ENCODE measurements around the gene ATF2. TPM values are rescaled to one million over a fixed set of nuclear protein-coding genes. Genes with fewer than 3 reads are reported as not detected.

Gene ATF2
- total and polyA plus RNA-seq, 2 of the 8 experiments (the other 6 are each of a cell fraction or from before 2014, with no cell fraction given), result 31.2 to 46.5 TPM

DNA sequence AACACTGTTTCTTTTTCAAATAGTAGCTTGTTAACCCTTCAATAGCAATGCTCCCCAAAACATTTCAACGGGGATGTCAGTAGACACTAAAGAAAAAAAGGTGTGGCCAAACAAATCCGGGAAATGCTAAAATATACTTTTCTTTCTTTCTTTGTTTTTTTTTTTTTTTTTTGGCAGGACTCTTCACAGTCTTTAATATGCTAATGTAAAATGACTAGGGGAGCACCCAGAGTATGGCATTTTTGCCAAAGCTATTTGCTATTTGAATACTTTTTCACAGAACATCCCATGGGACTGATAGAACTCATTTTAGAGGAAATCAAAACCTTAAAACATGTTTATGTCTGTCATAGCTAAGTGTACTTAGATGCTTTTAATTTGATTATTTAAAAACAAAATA is 32.1 kb downstream of the ATF2 start:
- H3K23me2 ChIP-seq (ENCODE audit: low read depth, low read length), result no peaks in the 10 kb centered on the region
- FAIRE-seq (no peak), DNase-seq (ENCODE audit: low read depth in 1 of 2, low spot score in 2 of 2) (no peak)
- no peak overlapping the region for H3K4me2 ChIP-seq (ENCODE audit: insufficient read depth in 1 of 2, low read depth in 2 of 2, low read length in 2 of 2)
- H2AK5ac ChIP-seq (ENCODE audit: low read depth, low read length), result no peak overlapping the region
- H3K79me1 ChIP-seq (ENCODE audit: low read depth, low read length), result no peaks in the 10 kb centered on the region
- peaks cover 0 to 46% of the 10 kb centered on the region in 2 experiments; a peak in 2 of 4 replicates for H3K79me2 ChIP-seq (ENCODE audit: control insufficient read depth in 1 of 2, insufficient read depth in 2 of 2, low read length in 2 of 2)
- no peak overlapping the region for H3K27ac ChIP-seq (ENCODE audit: low read depth, low read length)
- ChIA-PET CTCF (ENCODE audit: partially characterized antibody) (interaction anchor here (0.6 to 1.7 kb wide), 9 partner anchors 14 to 962 kb away, joined by 3 to 5 read pairs (median 3); no protein-coding TSS in a partner anchor), POLR2A (ENCODE audit: partially characterized antibody) (no interaction called here)
- no peak overlapping the region for H4K91ac ChIP-seq (replicated peaks; ENCODE audit: insufficient read length, low read length)
- H2BK15ac ChIP-seq (ENCODE audit: low read length), result no peak overlapping the region
- 57% methylated on average over 2 of the region's 2 CpGs; no CpG with 5 or more reads in 1 of the 2 experiments for WGBS, 2 experiments (ENCODE audit: extremely low coverage in 1 of 2, insufficient coverage in 1 of 2, insufficient read length in 1 of 2, insufficient replicate concordance in 2 of 2, low coverage in 1 of 2, low lambda C conversion rate in 2 of 2, missing lambda C conversion rate in 1 of 2)
- H3K23ac ChIP-seq (ENCODE audit: insufficient read length), result no peak overlapping the region
- no peak overlapping the region for H2BK120ac ChIP-seq (replicated peaks; ENCODE audit: low read depth, low read length)
- H2AFZ ChIP-seq (ENCODE audit: low read length), result no peak overlapping the region
- no peak overlapping the region for H2BK5ac ChIP-seq (ENCODE audit: low read depth, low read length)
- no peak overlapping the region for H3K56ac ChIP-seq (replicated peaks; ENCODE audit: insufficient read length, low read depth, low read length)
- no peak overlapping the region for H3K9ac ChIP-seq (replicated peaks in 1 of 4; ENCODE audit: extremely low read depth in 1 of 4, low read depth in 3 of 4, low read length in 3 of 4)
- no peak overlapping the region for H2BK12ac ChIP-seq (ENCODE audit: low read depth, low read length)
- H3K4me1 ChIP-seq (replicated peaks in 1 of 4; ENCODE audit: control insufficient read depth in 3 of 4, insufficient read depth in 4 of 4, low read length in 3 of 4), result no peaks in the 10 kb centered on the region; a peak in 1 of 7 replicates
- H4K20me1 ChIP-seq (replicated peaks in 1 of 2; ENCODE audit: control insufficient read depth in 1 of 2, insufficient read depth in 2 of 2, low read length in 2 of 2), result peaks cover 0 to 2% of the 10 kb centered on the region in 2 experiments
- H4K5ac ChIP-seq (ENCODE audit: insufficient read length, low read depth, low read length), result no peak overlapping the region
- H3K9me3 ChIP-seq (ENCODE audit: insufficient read depth in 2 of 2, low read depth in 1 of 2, low read length in 1 of 2), result no peaks in the 10 kb centered on the region
- no peak overlapping the region for H2BK20ac ChIP-seq (ENCODE audit: low read length)
- peak overlapping the region in 1 of 4 experiments; percentile 3; a peak in 1 of 8 replicates for H3K4me3 ChIP-seq (ENCODE audit: extremely low read depth in 1 of 4, insufficient read depth in 2 of 4, low read depth in 3 of 4, low read length in 4 of 4)
- H4K8ac ChIP-seq (ENCODE audit: extremely low read depth, insufficient read depth, low read length), result no peak overlapping the region
- TF ChIP-seq SAP30 (IDR thresholded peaks at IDR 0.05; ENCODE audit: insufficient read depth, insufficient replicate concordance, low read length), result no peak
- no peak for TF ChIP-seq SIRT6 (IDR thresholded peaks at IDR 0.05; ENCODE audit: low read length)
- H3K14ac ChIP-seq (ENCODE audit: insufficient read length), result no peak overlapping the region
- no peak overlapping the region for H3K18ac ChIP-seq (ENCODE audit: extremely low read depth, low read length)
- no peaks in the 10 kb centered on the region for H3K27me3 ChIP-seq (replicated peaks in 1 of 4; ENCODE audit: control insufficient read depth in 3 of 4, extremely low read depth in 1 of 4, insufficient read depth in 3 of 4, low read length in 3 of 4)
- no peak overlapping the region for H3K4ac ChIP-seq (replicated peaks; ENCODE audit: insufficient read length, low read depth, low read length)
- peaks cover 0 to 26% (median 0%) of the 10 kb centered on the region in 4 experiments; a peak in 2 of 8 replicates for H3K36me3 ChIP-seq (ENCODE audit: control insufficient read depth in 2 of 4, insufficient read depth in 4 of 4, low read length in 3 of 4)
